ENCODE measurements around the gene MSANTD4. TPM values are rescaled to one million over a fixed set of nuclear protein-coding genes. Genes with fewer than 3 reads are reported as not detected.

MSANTD4 gene
- total RNA-seq, 1 experiment from 2014 or later, result 17.5 TPM

- no peak overlapping the region for H2BK5ac ChIP-seq (ENCODE audit: insufficient read length, low read length)
- Mint-ChIP-seq H3K4me3 (no peak overlapping the region), H3K9me3 (no peaks in the 10 kb centered on the region), H3K4me1 (peaks cover 8 to 10% of the 10 kb centered on the region in 2 experiments), H3K36me3 (ENCODE audit: insufficient read depth in 1 of 3, low read depth in 3 of 3) (no peaks in the 10 kb centered on the region), H3K27ac (peak overlapping the region; percentile 23 to 50 (median 30); a peak in 3 of 7 replicates), H3K27me3 (ENCODE audit: low read depth) (no peaks in the 10 kb centered on the region)
- no peak for DNase-seq
- no peaks in the 10 kb centered on the region for H3K27me3 ChIP-seq (ENCODE audit: insufficient read depth, low read length)
- H3K4ac ChIP-seq (ENCODE audit: low read depth, low read length), result no peak overlapping the region
- no peak overlapping the region for H2AK5ac ChIP-seq (ENCODE audit: insufficient read length, low read length)
- no peak overlapping the region for H2AFZ ChIP-seq (ENCODE audit: low read length)
- no peak overlapping the region for H3K23ac ChIP-seq (ENCODE audit: insufficient read length, low read depth, low read length)
- no CpG with 5 or more reads among the region's 3 CpGs for WGBS (ENCODE audit: extremely low coverage, insufficient read length, low lambda C conversion rate)
- H4K91ac ChIP-seq (ENCODE audit: insufficient read length, low read depth, low read length), result no peak overlapping the region
- no peak overlapping the region for H3K18ac ChIP-seq (ENCODE audit: insufficient read length, low read depth, low read length)
- H3K9me3 ChIP-seq (ENCODE audit: control insufficient read depth, low read depth, low read length), result no peaks in the 10 kb centered on the region
- no peak overlapping the region for H2BK120ac ChIP-seq (ENCODE audit: low read depth, low read length, poor library complexity, severe bottlenecking)
- no peak overlapping the region for H2BK15ac ChIP-seq (ENCODE audit: low read depth, low read length)
- no peak overlapping the region for H3K56ac ChIP-seq (ENCODE audit: insufficient read length, low read depth, low read length)
- no peaks in the 10 kb centered on the region for H3K79me1 ChIP-seq (ENCODE audit: insufficient read depth, low read depth, low read length, poor library complexity, severe bottlenecking)
- H2BK20ac ChIP-seq (ENCODE audit: low read depth, low read length, poor library complexity, severe bottlenecking), result no peak overlapping the region
- H3K9ac ChIP-seq (ENCODE audit: extremely low read depth, insufficient read length, low read length), result no peak overlapping the region
- H4K5ac ChIP-seq (ENCODE audit: insufficient read length, low read depth, low read length), result no peak overlapping the region
- no peak overlapping the region for H3K14ac ChIP-seq (ENCODE audit: insufficient read depth, low read length)
- no peak overlapping the region for H3K4me2 ChIP-seq (ENCODE audit: insufficient read depth, insufficient read length, low read length)
- TF ChIP-seq CTCF (conservative IDR thresholded peaks at IDR 0.05), result no peak
- no peaks in the 10 kb centered on the region for H3K79me2 ChIP-seq (ENCODE audit: insufficient read depth, low read length)
- H3T11ph ChIP-seq (ENCODE audit: low read length), result no peak overlapping the region
- H3K27ac ChIP-seq (ENCODE audit: insufficient read length, low read depth, low read length), result no peak overlapping the region
- no peaks in the 10 kb centered on the region; the same call in 1 of the 2 replicates for H3K4me1 ChIP-seq (ENCODE audit: insufficient read depth, low read length)
- H4K8ac ChIP-seq (replicated peaks; ENCODE audit: insufficient read length, low read depth, low read length), result no peak overlapping the region
- H2BK12ac ChIP-seq (ENCODE audit: insufficient read length, low read depth, low read length), result no peak overlapping the region
- H4K20me1 ChIP-seq (ENCODE audit: control insufficient read depth, insufficient read depth, insufficient read length), result no peaks in the 10 kb centered on the region
- H3K23me2 ChIP-seq (ENCODE audit: insufficient read length, low read depth, low read length, poor library complexity, severe bottlenecking), result no peaks in the 10 kb centered on the region
Observed at GRCh38 chr11:105968021-105968697, 53.9 kb downstream of the MSANTD4 start.

All from H9 (cell line).